IMR-90 (cell line): Measurements from ENCODE around the gene AHI1. TPM values are rescaled to one million over a fixed set of nuclear protein-coding genes. Genes with fewer than 3 reads are reported as not detected.

Experiments
- ATAC-seq: fragments of 200-7000 bp; cut with Tn5 transposase; 2 replicates; pipeline ENCODE4 v1.9.1; 2020; ENCODE audit warnings: low read depth, mild to moderate bottlenecking, moderate library complexity
- BruUV-seq: library from RNA; stranded (reverse); fragments of 400-500 nt; replicated peaks from 2 replicates; lab custom pipeline; 2021; lab: Mats Ljungman, UMichigan
- CTCF ChIA-PET: fragments of 300-600 bp; formaldehyde crosslinking; extraction: SDS; loops from one replicate; lab custom pipeline; 2021; ENCODE audit warnings: antibody characterized with exemption; lab: Yijun Ruan, JAX
- POLR2A ChIA-PET: fragments of 300-600 bp; sonication (Branson Sonifier 250); formaldehyde crosslinking; loops from one replicate; lab custom pipeline; 2022; ENCODE audit warnings: antibody characterized with exemption; ENCODE audit not compliant: unreplicated experiment; lab: Charles Lee
- DNase-seq: peaks from one replicate; pipeline ENCODE4 v3.0.0; 2013
- H2AFZ ChIP-seq: replicated peaks from 2 replicates; pipeline ENCODE3; 2013; ENCODE audit warnings: low read length, mild to moderate bottlenecking; ENCODE audit not compliant: poor library complexity
- H2AK5ac ChIP-seq: 2 replicates; pipeline ENCODE4 v1.6.1; 2013; ENCODE audit warnings: low read depth, low read length, inconsistent platforms
- H2AK9ac ChIP-seq: replicated peaks from 2 replicates; pipeline ENCODE3; 2013; ENCODE audit warnings: mild to moderate bottlenecking, low read depth, low read length, moderate library complexity; ENCODE audit not compliant: poor library complexity
- H2BK120ac ChIP-seq: 2 replicates; pipeline ENCODE4 v1.6.1; 2013; ENCODE audit warnings: low read depth, low read length, inconsistent platforms
- H2BK15ac ChIP-seq: 3 replicates; pipeline ENCODE4 v1.6.1; 2013; ENCODE audit warnings: low read depth, low read length, inconsistent platforms
- H2BK20ac ChIP-seq: 2 replicates; pipeline ENCODE4 v1.6.1; 2013; ENCODE audit warnings: low read depth, mild to moderate bottlenecking, inconsistent platforms, low read length, moderate library complexity
- H2BK5ac ChIP-seq: 2 replicates; pipeline ENCODE4 v1.6.1; 2013; ENCODE audit warnings: mild to moderate bottlenecking, low read depth, low read length, inconsistent platforms; ENCODE audit not compliant: poor library complexity, severe bottlenecking
- H3K14ac ChIP-seq: replicated peaks from 2 replicates; pipeline ENCODE4 v1.6.1; 2013; ENCODE audit warnings: low read depth, low read length, inconsistent platforms
- H3K18ac ChIP-seq: 2 replicates; pipeline ENCODE4 v1.6.1; 2013; ENCODE audit warnings: low read depth, low read length, control low read depth
- H3K23ac ChIP-seq: 2 replicates; pipeline ENCODE4 v1.6.1; 2013; ENCODE audit warnings: low read depth, low read length, inconsistent platforms
- H3K27ac ChIP-seq: 2 replicates; pipeline ENCODE4 v1.5.1; 2013; ENCODE audit warnings: mild to moderate bottlenecking, control low read depth, low read length; ENCODE audit not compliant: insufficient read depth
- H3K27me3 ChIP-seq: 2 replicates; pipeline ENCODE4 v1.6.1; 2013; ENCODE audit warnings: low read length; ENCODE audit not compliant: control insufficient read depth, insufficient read depth
- H3K36me3 ChIP-seq: 2 replicates; pipeline ENCODE4 v1.6.1; 2013; ENCODE audit warnings: low read length, mixed read lengths; ENCODE audit not compliant: control insufficient read depth, insufficient read depth
- H3K4ac ChIP-seq: 2 replicates; pipeline ENCODE4 v1.6.1; 2013; ENCODE audit warnings: low read depth, low read length, inconsistent platforms
- H3K4me1 ChIP-seq: 2 replicates; pipeline ENCODE4 v1.6.1; 2013; ENCODE audit warnings: low read length, mixed read lengths; ENCODE audit not compliant: control insufficient read depth, insufficient read depth
- H3K4me2 ChIP-seq: 2 replicates; pipeline ENCODE4 v1.6.1; 2013; ENCODE audit warnings: low read depth, mild to moderate bottlenecking, control low read depth, low read length, moderate library complexity
- H3K4me3 ChIP-seq: 2 replicates; pipeline ENCODE4 v1.5.1; 2013; ENCODE audit warnings: low read depth, mild to moderate bottlenecking, control low read depth, low read length, moderate library complexity; ENCODE audit not compliant: insufficient read depth
- H3K56ac ChIP-seq: 2 replicates; pipeline ENCODE4 v1.6.1; 2013; ENCODE audit warnings: low read length, inconsistent platforms; ENCODE audit not compliant: insufficient read depth; ENCODE audit errors: extremely low read depth
- H3K79me1 ChIP-seq, 2 experiments: 2 replicates each; pipeline ENCODE4 v1.6.1; 2013; ENCODE audit warnings: low read length in 2 of 2, inconsistent platforms in 1 of 2, low read depth in 1 of 2
- H3K9ac ChIP-seq: 2 replicates; pipeline ENCODE4 v1.6.1; 2013; ENCODE audit warnings: low read depth, low read length, control low read depth
- H3K9me1 ChIP-seq: 2 replicates; pipeline ENCODE4 v1.6.1; 2013; ENCODE audit warnings: low read length, inconsistent platforms; ENCODE audit not compliant: insufficient read depth
- H3K9me3 ChIP-seq: 2 replicates; pipeline ENCODE4 v1.6.1; 2013; ENCODE audit warnings: low read length; ENCODE audit not compliant: control insufficient read depth, insufficient read depth
- H4K20me1 ChIP-seq: 2 replicates; pipeline ENCODE4 v1.6.1; 2013; ENCODE audit warnings: low read length, inconsistent platforms; ENCODE audit not compliant: insufficient read depth
- H4K5ac ChIP-seq: 2 replicates; pipeline ENCODE4 v1.6.1; 2013; ENCODE audit warnings: mild to moderate bottlenecking, low read depth, low read length, control low read depth
- H4K8ac ChIP-seq, 2 experiments: 2 replicates each; pipeline ENCODE4 v1.6.1; 2013; ENCODE audit warnings: low read depth in 2 of 2, low read length in 2 of 2, control low read depth in 1 of 2, inconsistent platforms in 1 of 2
- H4K91ac ChIP-seq: 2 replicates; pipeline ENCODE4 v1.6.1; 2013; ENCODE audit warnings: low read depth, low read length, inconsistent platforms; ENCODE audit not compliant: insufficient read depth
- BHLHE40 ChIP-seq: fragments of 150-350 bp; IDR thresholded peaks from 2 replicates; pipeline ENCODE4 v1.6.1; 2016; ENCODE audit warnings: mild to moderate bottlenecking, low read depth, low read length
- CEBPB ChIP-seq: IDR thresholded peaks from 2 replicates; pipeline ENCODE4 v1.6.1; 2012; ENCODE audit warnings: low read depth, low read length, improper control_type of control experiment
- CHD1 ChIP-seq: IDR thresholded peaks from 2 replicates; pipeline ENCODE4 v1.6.1; 2012; ENCODE audit warnings: low read depth, low read length, improper control_type of control experiment
- CTCF ChIP-seq: conservative IDR thresholded peaks from 2 replicates; pipeline ENCODE4 v1.5.1; 2012; ENCODE audit warnings: mild to moderate bottlenecking, low read depth, low read length, improper control_type of control experiment
- ELK1 ChIP-seq: fragments of 150-350 bp; IDR thresholded peaks from 2 replicates; pipeline ENCODE4 v1.6.1; 2016; ENCODE audit warnings: low read depth, mild to moderate bottlenecking, low read length, moderate library complexity, borderline replicate concordance
- FOS ChIP-seq: fragments of 150-350 bp; IDR thresholded peaks from 2 replicates; pipeline ENCODE4 v1.6.1; 2016; ENCODE audit warnings: low read depth, low read length
- MAFK ChIP-seq: IDR thresholded peaks from 2 replicates; pipeline ENCODE4 v1.6.1; 2012; ENCODE audit warnings: low read depth, low read length, improper control_type of control experiment
- MAZ ChIP-seq: IDR thresholded peaks from 2 replicates; pipeline ENCODE4 v1.6.1; 2012; ENCODE audit warnings: low read depth, mild to moderate bottlenecking, low read length, improper control_type of control experiment, moderate library complexity, borderline replicate concordance
- MXI1 ChIP-seq: IDR thresholded peaks from 2 replicates; pipeline ENCODE4 v1.6.1; 2012; ENCODE audit warnings: low read depth, mild to moderate bottlenecking, low read length, moderate library complexity, borderline replicate concordance
- NFE2L2 ChIP-seq: fragments of 150-350 bp; IDR thresholded peaks from 2 replicates; pipeline ENCODE4 v1.6.1; 2016; ENCODE audit warnings: low read depth, mild to moderate bottlenecking, low read length
- POLR2A ChIP-seq: IDR thresholded peaks from 2 replicates; pipeline ENCODE4 v1.6.1; 2012; ENCODE audit warnings: mild to moderate bottlenecking, low read depth, low read length
- RAD21 ChIP-seq: IDR thresholded peaks from 2 replicates; pipeline ENCODE4 v1.6.1; 2012; ENCODE audit warnings: low read length, improper control_type of control experiment
- RCOR1 ChIP-seq: IDR thresholded peaks from 2 replicates; pipeline ENCODE4 v1.6.1; 2012; ENCODE audit warnings: mild to moderate bottlenecking, low read length, improper control_type of control experiment; ENCODE audit not compliant: insufficient replicate concordance
- RFX5 ChIP-seq: IDR thresholded peaks from 2 replicates; pipeline ENCODE4 v1.8.0; 2012; ENCODE audit warnings: low read depth, mild to moderate bottlenecking, low read length, moderate library complexity
- SMC3 ChIP-seq: fragments of 150-350 bp; IDR thresholded peaks from 2 replicates; pipeline ENCODE4 v1.6.1; 2016; ENCODE audit warnings: low read depth, mild to moderate bottlenecking, antibody characterized with exemption, low read length, moderate library complexity
- USF2 ChIP-seq: fragments of 150-350 bp; IDR thresholded peaks from 2 replicates; pipeline ENCODE4 v1.6.1; 2017; ENCODE audit warnings: mild to moderate bottlenecking, antibody characterized with exemption, low read length, low read depth
- WGBS, 2 experiments: methylation state at CpG; one replicate each; pipeline versions ENCODE4 v1.1.5 to v1.1.7; 2013; ENCODE audit warnings: missing lambda C conversion rate in 2 of 2; ENCODE audit not compliant: insufficient read length in 1 of 2; ENCODE audit errors: extremely low coverage in 2 of 2; 5-methylcytosine and 5-hydroxymethylcytosine counted together
- dilution Hi-C: fragments of 300-500 bp; cut with HindIII; formaldehyde crosslinking; loops from one replicate; pipeline ENCODE4 v1.14.3; 2018; ENCODE audit warnings: low sequenced_read_pairs; ENCODE audit not compliant: unreplicated experiment
- in situ Hi-C: fragments of 300-500 bp; cut with MboI; formaldehyde crosslinking; loops from 3 replicates; pipeline ENCODE4 v1.14.3; 2019; ENCODE audit warnings: low sequenced_read_pairs, inconsistent platforms, mixed read lengths
- intact Hi-C: fragments of 100-400 bp; cut with micrococcal nuclease; formaldehyde crosslinking; loops from 2 replicates; pipeline ENCODE4 v1.10.0; 2022
- polyA plus RNA-seq, 3 experiments: library from polyadenylated mRNA; depleted of rRNA; stranded (reverse); fragments of >200 nt; gene quantifications; 2 replicates each; pipeline ENCODE4 v1.2.3, GENCODE V29; 2012; ENCODE audit warnings: low replicate concordance in 1 of 3
- total RNA-seq: library from RNA; depleted of rRNA; stranded (reverse); fragments of >200 nt; gene quantifications from 2 replicates; pipeline ENCODE4 v1.2.3, GENCODE V29; 2012

AHI1 gene
- total and polyA plus RNA-seq, 2 of the 4 experiments (the other 2 are of a cell fraction): 9.5 to 19.4 TPM

GRCh38 chr6:135360222-135360621, 137.3 kb downstream of the AHI1 start:
- Histone ChIP-seq H3K79me1 (no peaks in the 10 kb centered on the region), H3K9me1 (peaks cover 2% of the 10 kb centered on the region; the same call in 1 of the 2 replicates), H4K5ac (peak overlapping the region; percentile 97; the same call in 1 of the 2 replicates), H3K4me1 (peaks cover 2% of the 10 kb centered on the region), H2AK5ac (peak overlapping the region; percentile 12; the same call in 1 of the 2 replicates), H2AK9ac (no peak overlapping the region), H2BK5ac (peak overlapping the region; percentile 25), H4K8ac (0 out of 4 replicates have a peak overlapping the region, but pooled peaks of 1 of the 2 experiments have one; percentile 62), H2BK20ac (peak overlapping the region; percentile 3), H3K27me3 (no peaks in the 10 kb centered on the region), H3K27ac (no peak overlapping the region), H3K23ac (no peak overlapping the region), H2BK120ac (peak overlapping the region; percentile 9; the same call in 1 of the 2 replicates), H4K91ac (peak overlapping the region; percentile 35; the same call in 1 of the 2 replicates), H3K56ac (no peak overlapping the region; the same call in 1 of the 2 replicates), H3K4me2 (no peak overlapping the region), H3K36me3 (no peaks in the 10 kb centered on the region), H3K4me3 (no peak overlapping the region), H4K20me1 (no peaks in the 10 kb centered on the region), H3K18ac (peak overlapping the region; percentile 28; the same call in 1 of the 2 replicates), H3K14ac (0 out of 2 replicates have a peak overlapping the region, but pooled peaks have one; percentile 14), H3K9me3 (no peaks in the 10 kb centered on the region), H2AFZ (no peak overlapping the region), H2BK15ac (0 out of 3 replicates have a peak overlapping the region, but pooled peaks have one; percentile 6), H3K4ac (peak overlapping the region; percentile 17; the same call in 1 of the 2 replicates), H3K9ac (no peak overlapping the region)
- DNase-seq (no peak), ATAC-seq (no peak)
- CTCF ChIA-PET: no interaction called here
- POLR2A ChIA-PET: no interaction called here
- in situ Hi-C loops: no loop called here
- BruUV-seq: no TSS peak
- WGBS, 2 experiments: 100% methylated on average over 2 of the region's 2 CpGs; no CpG with 5 or more reads in 1 of the 2 experiments
- intact Hi-C loops: no loop called here
- TF ChIP-seq MAFK (no peak), USF2 (no peak), CEBPB (no peak), FOS (no peak), BHLHE40 (no peak), POLR2A (no peak), CTCF (no peak), MAZ (no peak), ELK1 (no peak), RCOR1 (no peak), MXI1 (no peak), SMC3 (no peak), RAD21 (no peak), RFX5 (no peak), CHD1 (no peak), NFE2L2 (no peak)
- dilution Hi-C loops: no loop called here
